H1 (cell line): ENCODE data around the gene GPBP1. TPM values are rescaled to one million over a fixed set of nuclear protein-coding genes. Genes with fewer than 3 reads are reported as not detected.

ENCODE experiments used
- CTCF ChIA-PET: fragments of 300-600 bp; sonication (Branson Sonifier 250); formaldehyde crosslinking; loops from one replicate; lab custom pipeline; 2021; ENCODE audit not compliant: partially characterized antibody; lab: Charles Lee
- POLR2A ChIA-PET: fragments of 300-600 bp; sonication (Branson Sonifier 250); formaldehyde crosslinking; loops from one replicate; lab custom pipeline; 2021; ENCODE audit warnings: inconsistent platforms; ENCODE audit not compliant: partially characterized antibody; lab: Charles Lee
- DNase-seq, 2 experiments: peaks; one replicate each; pipeline versions ENCODE4 v3.0.0 to v3.0.0-alpha.2; 2010 to 2022; ENCODE audit warnings: low spot score in 2 of 2, low read depth in 1 of 2, mixed read lengths in 1 of 2
- FAIRE-seq: peaks from 2 replicates; lab custom pipeline; 2011; peaks lifted over from hg19 to GRCh38; lab: Jason Lieb, UNC
- H2AFZ ChIP-seq: 2 replicates; pipeline ENCODE4 v1.8.1; 2012; ENCODE audit warnings: low read length, inconsistent platforms
- H2AK5ac ChIP-seq: 2 replicates; pipeline ENCODE4 v1.6.1; 2013; ENCODE audit warnings: low read depth, low read length
- H2BK120ac ChIP-seq: replicated peaks from 2 replicates; pipeline ENCODE3; 2013; ENCODE audit warnings: low read depth, low read length, inconsistent platforms
- H2BK12ac ChIP-seq: 2 replicates; pipeline ENCODE4 v1.6.1; 2013; ENCODE audit warnings: low read depth, low read length
- H2BK15ac ChIP-seq: 2 replicates; pipeline ENCODE4 v1.6.1; 2013; ENCODE audit warnings: low read length
- H2BK20ac ChIP-seq: 2 replicates; pipeline ENCODE4 v1.6.1; 2013; ENCODE audit warnings: low read length
- H2BK5ac ChIP-seq: 2 replicates; pipeline ENCODE4 v1.6.1; 2013; ENCODE audit warnings: low read depth, low read length
- H3K14ac ChIP-seq: 2 replicates; pipeline ENCODE4 v1.6.1; 2013; ENCODE audit warnings: inconsistent platforms; ENCODE audit not compliant: insufficient read length
- H3K18ac ChIP-seq: 2 replicates; pipeline ENCODE4 v1.6.1; 2013; ENCODE audit warnings: low read length; ENCODE audit errors: extremely low read depth
- H3K23ac ChIP-seq: 2 replicates; pipeline ENCODE4 v1.6.1; 2013; ENCODE audit warnings: inconsistent platforms; ENCODE audit not compliant: insufficient read length
- H3K23me2 ChIP-seq: 2 replicates; pipeline ENCODE4 v1.6.1; 2013; ENCODE audit warnings: low read depth, low read length
- H3K27ac ChIP-seq: 2 replicates; pipeline ENCODE4 v1.6.1; 2011; ENCODE audit warnings: low read depth, low read length, inconsistent platforms
- H3K27me3 ChIP-seq, 4 experiments: replicated peaks in 1 of 4; 1 replicate in 1 of 4; 2 replicates in 3 of 4; pipeline versions ENCODE4 v1.6.1 to v1.8.1; 2011 to 2013; ENCODE audit warnings: low read length in 3 of 4, mild to moderate bottlenecking in 3 of 4, inconsistent platforms in 2 of 4, mixed read lengths in 2 of 4, moderate library complexity in 1 of 4; ENCODE audit not compliant: control insufficient read depth in 3 of 4, insufficient read depth in 3 of 4; ENCODE audit errors: extremely low read depth in 1 of 4
- H3K36me3 ChIP-seq, 4 experiments: 2 replicates each; pipeline versions ENCODE4 v1.6.1 to v1.8.1; 2011 to 2013; ENCODE audit warnings: mild to moderate bottlenecking in 4 of 4, low read length in 3 of 4, moderate library complexity in 2 of 4, control low read depth in 1 of 4, inconsistent platforms in 1 of 4; ENCODE audit not compliant: insufficient read depth in 4 of 4, control insufficient read depth in 2 of 4
- H3K4ac ChIP-seq: replicated peaks from 2 replicates; pipeline ENCODE3; 2013; ENCODE audit warnings: low read length, low read depth, mixed read lengths, inconsistent platforms; ENCODE audit not compliant: insufficient read length
- H3K4me1 ChIP-seq, 4 experiments: replicated peaks in 1 of 4; 1 replicate in 1 of 4; 2 replicates in 3 of 4; pipeline versions ENCODE4 v1.6.1 to v1.8.1; 2011 to 2013; ENCODE audit warnings: low read length in 3 of 4, inconsistent platforms in 2 of 4, mixed read lengths in 1 of 4; ENCODE audit not compliant: insufficient read depth in 4 of 4, control insufficient read depth in 3 of 4
- H3K4me2 ChIP-seq, 2 experiments: 2 replicates each; pipeline versions ENCODE4 v1.6.1 to v1.8.1; 2011 to 2013; ENCODE audit warnings: low read depth in 2 of 2, low read length in 2 of 2, control low read depth in 1 of 2, inconsistent platforms in 1 of 2, mild to moderate bottlenecking in 1 of 2; ENCODE audit not compliant: insufficient read depth in 1 of 2
- H3K4me3 ChIP-seq, 4 experiments: fragments of 200-600, 300-600 bp in 1 of 4; sonication (generic), shearing (Covaris generic), sonication (Bioruptor Twin) in 1 of 4; 2 replicates each; pipeline versions ENCODE4 v1.5.1 to v1.8.1; 2011 to 2016; ENCODE audit warnings: low read length in 4 of 4, low read depth in 3 of 4, control low read depth in 2 of 4, inconsistent platforms in 2 of 4, mild to moderate bottlenecking in 2 of 4, mixed read lengths in 1 of 4, moderate library complexity in 1 of 4; ENCODE audit not compliant: insufficient read depth in 2 of 4; ENCODE audit errors: extremely low read depth in 1 of 4
- H3K56ac ChIP-seq: replicated peaks from 2 replicates; pipeline ENCODE3; 2013; ENCODE audit warnings: low read depth, mild to moderate bottlenecking, mixed read lengths, low read length, inconsistent platforms; ENCODE audit not compliant: insufficient read length
- H3K79me1 ChIP-seq: 2 replicates; pipeline ENCODE4 v1.6.1; 2013; ENCODE audit warnings: low read depth, low read length, control low read depth
- H3K79me2 ChIP-seq, 2 experiments: 2 replicates each; pipeline versions ENCODE4 v1.6.1 to v1.8.1; 2012 to 2013; ENCODE audit warnings: low read length in 2 of 2, mild to moderate bottlenecking in 2 of 2, inconsistent platforms in 1 of 2; ENCODE audit not compliant: insufficient read depth in 2 of 2, control insufficient read depth in 1 of 2
- H3K9ac ChIP-seq, 4 experiments: replicated peaks in 1 of 4; 1 replicate in 1 of 4; 2 replicates in 3 of 4; pipeline versions ENCODE4 v1.6.1 to v1.8.1; 2011 to 2013; ENCODE audit warnings: low read depth in 3 of 4, low read length in 3 of 4, control low read depth in 2 of 4, mild to moderate bottlenecking in 2 of 4, moderate library complexity in 2 of 4, inconsistent platforms in 1 of 4; ENCODE audit errors: extremely low read depth in 1 of 4
- H3K9me3 ChIP-seq, 2 experiments: 2 replicates each; pipeline versions ENCODE4 v1.6.1 to v1.8.1; 2012 to 2013; ENCODE audit warnings: mild to moderate bottlenecking in 2 of 2, moderate library complexity in 2 of 2, control low read depth in 1 of 2, inconsistent platforms in 1 of 2, low read depth in 1 of 2, low read length in 1 of 2, mixed read lengths in 1 of 2; ENCODE audit not compliant: insufficient read depth in 2 of 2
- H4K20me1 ChIP-seq, 2 experiments: replicated peaks in 1 of 2; 2 replicates each; pipeline versions ENCODE3 to v1.8.1; 2011 to 2013; ENCODE audit warnings: inconsistent platforms in 2 of 2, low read length in 2 of 2, mild to moderate bottlenecking in 1 of 2; ENCODE audit not compliant: insufficient read depth in 2 of 2, control insufficient read depth in 1 of 2
- H4K5ac ChIP-seq: 2 replicates; pipeline ENCODE4 v1.6.1; 2013; ENCODE audit warnings: low read length, low read depth, mixed read lengths, inconsistent platforms; ENCODE audit not compliant: insufficient read length
- H4K8ac ChIP-seq: 2 replicates; pipeline ENCODE4 v1.8.0; 2013; ENCODE audit warnings: mild to moderate bottlenecking, moderate library complexity, low read length, inconsistent platforms; ENCODE audit not compliant: insufficient read depth; ENCODE audit errors: extremely low read depth
- H4K91ac ChIP-seq: replicated peaks from 2 replicates; pipeline ENCODE3; 2013; ENCODE audit warnings: low read length, mixed read lengths, inconsistent platforms; ENCODE audit not compliant: insufficient read length
- ASH2L ChIP-seq: fragments of 200-600, 300-600 bp; sonication (generic); IDR thresholded peaks from one replicate; pipeline ENCODE4 v1.7.1; 2017; ENCODE audit warnings: low read length
- CTBP2 ChIP-seq: IDR thresholded peaks from 2 replicates; pipeline ENCODE4 v1.7.0; 2011; ENCODE audit warnings: borderline replicate concordance, mild to moderate bottlenecking, moderate library complexity, mixed read lengths, low read length; ENCODE audit not compliant: insufficient read depth, insufficient read length
- POLR2A ChIP-seq, 2 experiments: IDR thresholded peaks; 1 replicate in 1 of 2; 2 replicates in 1 of 2; pipeline ENCODE4 v1.6.1; 2011; ENCODE audit warnings: low read depth in 2 of 2, low read length in 2 of 2, mild to moderate bottlenecking in 2 of 2; ENCODE audit errors: control extremely low read depth in 1 of 2
- POLR2AphosphoS5 ChIP-seq: IDR thresholded peaks from 2 replicates; pipeline ENCODE4 v1.6.1; 2011; ENCODE audit warnings: low read depth, low read length
- POU5F1 ChIP-seq: IDR thresholded peaks from 2 replicates; pipeline ENCODE4 v1.6.1; 2011; ENCODE audit warnings: low read depth, mild to moderate bottlenecking, low read length, moderate library complexity
- RAD21 ChIP-seq, 2 experiments: IDR thresholded peaks in 1 of 2; conservative IDR thresholded peaks in 1 of 2; 2 replicates each; pipeline ENCODE4 v1.6.1; 2011; ENCODE audit warnings: low read depth in 2 of 2, low read length in 2 of 2, improper control_type of control experiment in 1 of 2, inconsistent platforms in 1 of 2, mild to moderate bottlenecking in 1 of 2, moderate library complexity in 1 of 2
- RBBP5 ChIP-seq: IDR thresholded peaks from 2 replicates; pipeline ENCODE4 v1.7.1; 2012; ENCODE audit warnings: low read depth, mild to moderate bottlenecking, inconsistent platforms, low read length, moderate library complexity, borderline replicate concordance
- SIX5 ChIP-seq: IDR thresholded peaks from 2 replicates; pipeline ENCODE4 v1.6.1; 2011; ENCODE audit warnings: mild to moderate bottlenecking, low read depth, low read length
- SP4 ChIP-seq: IDR thresholded peaks from 2 replicates; pipeline ENCODE4 v1.6.1; 2012; ENCODE audit warnings: low read length, inconsistent platforms
- WGBS, 2 experiments: shearing (Covaris generic) in 1 of 2; methylation state at CpG; one replicate each; pipeline versions ENCODE4 v1.1.6 to v1.1.7; 2013 to 2015; ENCODE audit warnings: low lambda C conversion rate in 2 of 2, mixed read lengths in 2 of 2, inconsistent platforms in 1 of 2, low coverage in 1 of 2, missing lambda C conversion rate in 1 of 2; ENCODE audit not compliant: insufficient replicate concordance in 2 of 2, insufficient coverage in 1 of 2, insufficient read length in 1 of 2; ENCODE audit errors: extremely low coverage in 1 of 2, missing lambda C conversion rate in 1 of 2; 5-methylcytosine and 5-hydroxymethylcytosine counted together
- polyA plus RNA-seq, 7 experiments: library from polyadenylated mRNA; depleted of rRNA in 3 of 7; stranded (reverse) in 5 of 7; unstranded in 2 of 7; fragments of >200 nt in 5 of 7; fragments of 200-250 nt in 2 of 7; gene quantifications; 1 replicate in 5 of 7; 2 replicates in 1 of 7; 4 replicates in 1 of 7; pipeline versions ENCODE4 v1.2.1 to v1.2.3, GENCODE V29; 2011 to 2013; ENCODE audit warnings: missing spikeins in 2 of 7, mixed read lengths in 2 of 7
- total RNA-seq: library from RNA; stranded (reverse); fragmentation: NEBNext Ultra II Directional; extraction: Animal tissue kit (Norgen Biotek cat#: 25700); gene quantifications from 2 replicates; pipeline ENCODE4 v1.2.1, GENCODE V29; 2021
- TF ChIP-seq, protein P1 (sequence below): IDR thresholded peaks from 2 replicates; pipeline ENCODE4 v1.6.1; 2011; ENCODE audit warnings: low read length, improper control_type of control experiment
- TF ChIP-seq, protein P2 (sequence below): IDR thresholded peaks from 2 replicates; pipeline ENCODE4 v1.6.1; 2012; ENCODE audit warnings: inconsistent platforms
- TF ChIP-seq, protein P3 (sequence below): IDR thresholded peaks from 2 replicates; pipeline ENCODE4 v1.6.1; 2012; ENCODE audit warnings: inconsistent platforms

Gene GPBP1
- total and polyA plus RNA-seq, 2 of the 8 experiments (the other 6 are each of a cell fraction or from before 2014, with no cell fraction given) = 29.2 to 108 TPM

DNA sequence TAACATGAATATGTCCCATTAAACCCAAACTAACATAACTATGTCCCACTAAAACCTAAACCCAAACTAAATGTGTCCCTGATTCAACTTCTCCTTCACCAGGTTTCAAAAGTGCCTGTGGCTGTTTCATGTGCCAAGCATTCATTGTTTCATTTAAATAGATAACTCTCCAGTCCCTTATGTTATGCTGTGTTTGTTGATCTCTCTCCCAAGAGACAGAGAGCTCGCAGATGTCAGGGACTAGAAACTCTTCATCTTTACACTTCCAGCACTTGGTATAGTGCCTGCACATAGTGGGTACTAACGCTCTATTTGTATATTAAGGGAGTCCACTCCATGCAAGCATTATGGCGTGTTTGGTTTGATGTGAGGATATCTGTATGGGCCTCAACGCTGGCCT lies 118.0 kb downstream of the GPBP1 start:
- Histone ChIP-seq H4K91ac (no peak overlapping the region), H3K4me3 (no peak overlapping the region), H4K20me1 (no peaks in the 10 kb centered on the region), H3K18ac (no peak overlapping the region), H4K5ac (no peak overlapping the region), H2BK5ac (no peak overlapping the region), H2BK120ac (no peak overlapping the region), H3K23me2 (no peaks in the 10 kb centered on the region), H3K79me1 (no peaks in the 10 kb centered on the region), H3K14ac (no peak overlapping the region), H3K36me3 (no peaks in the 10 kb centered on the region), H2AK5ac (no peak overlapping the region), H4K8ac (no peak overlapping the region), H3K56ac (no peak overlapping the region), H3K79me2 (no peaks in the 10 kb centered on the region), H3K9me3 (no peaks in the 10 kb centered on the region), H2BK12ac (no peak overlapping the region), H3K27ac (no peak overlapping the region), H3K9ac (no peak overlapping the region), H3K4me1 (peaks cover 0 to 10% (median 5%) of the 10 kb centered on the region in 4 experiments; a peak in 3 of 7 replicates), H3K4me2 (no peak overlapping the region), H3K4ac (no peak overlapping the region), H3K27me3 (no peaks in the 10 kb centered on the region), H2BK20ac (no peak overlapping the region), H2BK15ac (no peak overlapping the region), H3K23ac (no peak overlapping the region), H2AFZ (no peak overlapping the region)
- ChIA-PET CTCF (no interaction called here), POLR2A (no interaction called here)
- FAIRE-seq = no peak
- 88% methylated on average over 4 of the region's 4 CpGs; no CpG with 5 or more reads in 1 of the 2 experiments for WGBS, 2 experiments
- DNase-seq = no peak
- TF ChIP-seq SP4 = no peak
- no peak for TF ChIP-seq RBBP5
- TF ChIP-seq ASH2L = no peak
- TF ChIP-seq, protein P1, sequence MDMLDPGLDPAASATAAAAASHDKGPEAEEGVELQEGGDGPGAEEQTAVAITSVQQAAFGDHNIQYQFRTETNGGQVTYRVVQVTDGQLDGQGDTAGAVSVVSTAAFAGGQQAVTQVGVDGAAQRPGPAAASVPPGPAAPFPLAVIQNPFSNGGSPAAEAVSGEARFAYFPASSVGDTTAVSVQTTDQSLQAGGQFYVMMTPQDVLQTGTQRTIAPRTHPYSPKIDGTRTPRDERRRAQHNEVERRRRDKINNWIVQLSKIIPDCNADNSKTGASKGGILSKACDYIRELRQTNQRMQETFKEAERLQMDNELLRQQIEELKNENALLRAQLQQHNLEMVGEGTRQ = no peak
- TF ChIP-seq POLR2AphosphoS5 = no peak
- TF ChIP-seq, protein P2, sequence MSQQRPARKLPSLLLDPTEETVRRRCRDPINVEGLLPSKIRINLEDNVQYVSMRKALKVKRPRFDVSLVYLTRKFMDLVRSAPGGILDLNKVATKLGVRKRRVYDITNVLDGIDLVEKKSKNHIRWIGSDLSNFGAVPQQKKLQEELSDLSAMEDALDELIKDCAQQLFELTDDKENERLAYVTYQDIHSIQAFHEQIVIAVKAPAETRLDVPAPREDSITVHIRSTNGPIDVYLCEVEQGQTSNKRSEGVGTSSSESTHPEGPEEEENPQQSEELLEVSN = no peak
- no peak for TF ChIP-seq RAD21 (IDR thresholded peaks at IDR 0.05 in 1 of 2, conservative IDR thresholded peaks at IDR 0.05 in 1 of 2; ENCODE audit: low read depth in 2 of 2, low read length in 2 of 2)
- TF ChIP-seq, protein P3, sequence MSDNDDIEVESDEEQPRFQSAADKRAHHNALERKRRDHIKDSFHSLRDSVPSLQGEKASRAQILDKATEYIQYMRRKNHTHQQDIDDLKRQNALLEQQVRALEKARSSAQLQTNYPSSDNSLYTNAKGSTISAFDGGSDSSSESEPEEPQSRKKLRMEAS = no peak
- no peak for TF ChIP-seq CTBP2
- TF ChIP-seq SIX5 = no peak
- no peak for TF ChIP-seq POU5F1
- no peak for TF ChIP-seq POLR2A (IDR thresholded peaks at IDR 0.05; ENCODE audit: control extremely low read depth in 1 of 2, low read depth in 2 of 2, low read length in 2 of 2)
